Tibial artery (tissue), 4 donors: ENCODE results near the gene SLC27A1.

ENCODE experiments used
- DNase-seq, 2 donors: peaks; one replicate each; pipeline ENCODE4 v3.0.0-alpha.2; 2019
- H3K27ac ChIP-seq, 2 donors: fragments of 200-600 bp; sonication (generic) in 1 of 2; 1 replicate in 1 of 2; 2 replicates in 1 of 2; pipeline ENCODE4 v1.5.1; 2018 to 2019; ENCODE audit warnings: mild to moderate bottlenecking in 1 of 2
- H3K27me3 ChIP-seq, 2 donors: fragments of 200-600 bp; sonication (generic) in 1 of 2; one replicate each; pipeline versions ENCODE4 v1.5.1 to v1.6.0; 2016 to 2019
- H3K36me3 ChIP-seq, 3 donors: fragments of 200-600 bp; sonication (generic) in 2 of 3; one replicate each; pipeline ENCODE4 v1.5.1; 2016 to 2019; ENCODE audit warnings: mild to moderate bottlenecking in 2 of 3
- H3K4me1 ChIP-seq, 4 donors: fragments of 200-600 bp; sonication (generic) in 2 of 4; 1 replicate in 3 of 4; 2 replicates in 1 of 4; pipeline ENCODE4 v1.5.1; 2016 to 2019
- H3K4me3 ChIP-seq, 2 donors: fragments of 200-600 bp; sonication (generic) in 1 of 2; 1 replicate in 1 of 2; 2 replicates in 1 of 2; pipeline ENCODE4 v1.5.1; 2018 to 2019; ENCODE audit warnings: mild to moderate bottlenecking in 2 of 2
- H3K9me3 ChIP-seq, 3 donors: fragments of 200-600 bp; sonication (generic) in 1 of 3; one replicate each; pipeline ENCODE4 v1.5.1; 2016 to 2019
- intact Hi-C: fragments of 100-400 bp; cut with DNase I; formaldehyde crosslinking; loops from one replicate; pipeline ENCODE4 v1.15.0; 2023; ENCODE audit warnings: low total_unique reads
- TF ChIP-seq, protein P1 (sequence below), 2 experiments: fragments of 200-600 bp in 1 of 2; fragments of 450-650 bp in 1 of 2; IDR thresholded peaks; one replicate each; pipeline ENCODE4 v1.5.1; 2017 to 2019; ENCODE audit warnings: antibody characterized with exemption in 2 of 2, mild to moderate bottlenecking in 1 of 2, moderate library complexity in 1 of 2

Gene SLC27A1

GRCh38 chr19:17500447-17501198 is 30.3 kb downstream of the SLC27A1 start:
- Histone ChIP-seq H3K27ac (no peak overlapping the region), H3K4me1 (peaks cover 0 to 8% (median 3%) of the 10 kb centered on the region in 4 donors), H3K36me3 (peaks cover 15 to 71% (median 43%) of the 10 kb centered on the region in 3 donors), H3K27me3 (no peaks in the 10 kb centered on the region), H3K9me3 (no peaks in the 10 kb centered on the region), H3K4me3 (no peak overlapping the region)
- intact Hi-C loops, result loop anchor here (2.0 kb wide), 1 partner anchor 24 kb away; no protein-coding TSS in a partner anchor
- no peak for DNase-seq
- TF ChIP-seq, protein P1, sequence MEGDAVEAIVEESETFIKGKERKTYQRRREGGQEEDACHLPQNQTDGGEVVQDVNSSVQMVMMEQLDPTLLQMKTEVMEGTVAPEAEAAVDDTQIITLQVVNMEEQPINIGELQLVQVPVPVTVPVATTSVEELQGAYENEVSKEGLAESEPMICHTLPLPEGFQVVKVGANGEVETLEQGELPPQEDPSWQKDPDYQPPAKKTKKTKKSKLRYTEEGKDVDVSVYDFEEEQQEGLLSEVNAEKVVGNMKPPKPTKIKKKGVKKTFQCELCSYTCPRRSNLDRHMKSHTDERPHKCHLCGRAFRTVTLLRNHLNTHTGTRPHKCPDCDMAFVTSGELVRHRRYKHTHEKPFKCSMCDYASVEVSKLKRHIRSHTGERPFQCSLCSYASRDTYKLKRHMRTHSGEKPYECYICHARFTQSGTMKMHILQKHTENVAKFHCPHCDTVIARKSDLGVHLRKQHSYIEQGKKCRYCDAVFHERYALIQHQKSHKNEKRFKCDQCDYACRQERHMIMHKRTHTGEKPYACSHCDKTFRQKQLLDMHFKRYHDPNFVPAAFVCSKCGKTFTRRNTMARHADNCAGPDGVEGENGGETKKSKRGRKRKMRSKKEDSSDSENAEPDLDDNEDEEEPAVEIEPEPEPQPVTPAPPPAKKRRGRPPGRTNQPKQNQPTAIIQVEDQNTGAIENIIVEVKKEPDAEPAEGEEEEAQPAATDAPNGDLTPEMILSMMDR (IDR thresholded peaks at IDR 0.05), result no peak

GRCh38 chr19:17503240-17503639 is 32.9 kb downstream of the SLC27A1 start:
- H3K36me3 ChIP-seq, result peaks cover 15 to 63% (median 27%) of the 10 kb centered on the region in 3 donors
- DNase-seq, result no peak
- H3K4me1 ChIP-seq, result peaks cover 0 to 2% (median 0%) of the 10 kb centered on the region in 4 donors
- H3K4me3 ChIP-seq, result no peak overlapping the region
- TF ChIP-seq, protein P1 (IDR thresholded peaks at IDR 0.05), result no peak
- no peak overlapping the region for H3K27ac ChIP-seq
- no peaks in the 10 kb centered on the region for H3K9me3 ChIP-seq
- H3K27me3 ChIP-seq, result no peaks in the 10 kb centered on the region
- intact Hi-C loops, result no loop called here

DNA sequence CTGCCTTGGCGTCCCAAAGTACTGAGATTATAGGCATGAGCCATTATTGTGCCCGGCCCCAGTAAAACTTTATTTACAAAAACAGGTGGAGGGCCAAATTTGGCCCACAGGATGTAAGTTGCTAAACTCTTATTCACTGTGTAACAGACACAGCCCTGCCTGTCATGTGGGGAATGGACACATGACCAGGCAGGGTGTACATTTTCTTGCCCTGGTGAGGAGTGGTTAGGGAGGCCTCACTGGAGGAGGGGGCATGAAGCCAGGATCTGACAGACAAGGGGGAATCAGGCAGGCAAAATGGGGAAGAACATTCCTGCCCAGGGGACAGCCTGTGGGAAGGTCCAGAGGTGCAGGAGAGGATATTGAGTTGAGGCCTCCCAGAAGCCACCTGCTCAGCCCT is 33.7 kb downstream of the SLC27A1 start:
- TF ChIP-seq, protein P1 (IDR thresholded peaks at IDR 0.05), result no peak
- Histone ChIP-seq H3K27me3 (no peaks in the 10 kb centered on the region), H3K9me3 (no peaks in the 10 kb centered on the region), H3K36me3 (peaks cover 15 to 55% (median 20%) of the 10 kb centered on the region in 3 donors), H3K4me3 (no peak overlapping the region), H3K27ac (no peak overlapping the region), H3K4me1 (peaks cover 0 to 5% (median 0%) of the 10 kb centered on the region in 4 donors)
- intact Hi-C loops, result no loop called here
- DNase-seq, result no peak

- TF ChIP-seq, protein P1 (IDR thresholded peaks at IDR 0.05), result no peak
- peaks cover 15 to 54% (median 16%) of the 10 kb centered on the region in 3 donors for H3K36me3 ChIP-seq
- H3K27ac ChIP-seq, result no peak overlapping the region
- no peaks in the 10 kb centered on the region for H3K27me3 ChIP-seq
- peaks cover 0 to 9% (median 0%) of the 10 kb centered on the region in 4 donors for H3K4me1 ChIP-seq
- intact Hi-C loops, result no loop called here
- no peak for DNase-seq
- no peaks in the 10 kb centered on the region for H3K9me3 ChIP-seq
- H3K4me3 ChIP-seq, result no peak overlapping the region
Observed at GRCh38 chr19:17504456-17504855, 34.1 kb downstream of the SLC27A1 start.

DNA sequence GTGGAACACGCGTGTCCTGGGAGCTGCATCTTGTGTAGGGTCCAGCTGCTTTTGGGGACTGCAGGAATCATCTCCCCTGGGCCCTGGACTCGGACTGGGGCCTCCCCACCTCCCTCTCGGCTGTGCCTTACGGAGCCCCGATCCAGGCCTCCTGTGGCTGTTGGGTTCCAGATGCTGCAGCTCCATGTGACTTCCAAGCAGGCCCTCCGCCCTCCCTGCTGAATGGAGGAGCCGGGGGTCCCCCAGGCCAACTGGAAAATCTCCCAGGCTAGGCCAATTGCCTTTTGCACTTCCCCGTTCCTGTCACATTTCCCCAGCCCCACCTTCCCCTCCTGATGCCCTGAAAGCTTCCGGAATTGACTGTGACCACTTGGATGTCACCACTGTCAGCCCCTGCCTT is 34.9 kb downstream of the SLC27A1 start:
- H3K27ac ChIP-seq, result no peak overlapping the region
- no peaks in the 10 kb centered on the region for H3K9me3 ChIP-seq

More for the DNA sequence above, 34.9 kb downstream of the SLC27A1 start:
- Histone ChIP-seq H3K27me3 (no peaks in the 10 kb centered on the region), H3K36me3 (peaks cover 11 to 49% (median 11%) of the 10 kb centered on the region in 3 donors), H3K4me3 (no peak overlapping the region), H3K4me1 (peaks cover 0 to 15% (median 5%) of the 10 kb centered on the region in 4 donors)
- TF ChIP-seq, protein P1 (IDR thresholded peaks at IDR 0.05), result no peak
- no peak for DNase-seq
- intact Hi-C loops, result no loop called here
